ENCODE results near the gene PIR.

GRCh38 chrX:15499976-15500375 lies 6.8 kb upstream of the PIR start:
- TF ChIP-seq POLR2A (IDR thresholded peaks at IDR 0.05; ENCODE audit: low read depth, low read length) (no peak), POLR2AphosphoS5 (IDR thresholded peaks at IDR 0.05; ENCODE audit: low read depth, low read length) (no peak), TAF1 (IDR thresholded peaks at IDR 0.05; ENCODE audit: borderline replicate concordance, low read depth, low read length) (no peak)

Data from GM12892 (cell line).